ENCODE results near the gene SOHLH2. TPM values are rescaled to one million over a fixed set of nuclear protein-coding genes. Genes with fewer than 3 reads are reported as not detected.

Gene SOHLH2, protein sequence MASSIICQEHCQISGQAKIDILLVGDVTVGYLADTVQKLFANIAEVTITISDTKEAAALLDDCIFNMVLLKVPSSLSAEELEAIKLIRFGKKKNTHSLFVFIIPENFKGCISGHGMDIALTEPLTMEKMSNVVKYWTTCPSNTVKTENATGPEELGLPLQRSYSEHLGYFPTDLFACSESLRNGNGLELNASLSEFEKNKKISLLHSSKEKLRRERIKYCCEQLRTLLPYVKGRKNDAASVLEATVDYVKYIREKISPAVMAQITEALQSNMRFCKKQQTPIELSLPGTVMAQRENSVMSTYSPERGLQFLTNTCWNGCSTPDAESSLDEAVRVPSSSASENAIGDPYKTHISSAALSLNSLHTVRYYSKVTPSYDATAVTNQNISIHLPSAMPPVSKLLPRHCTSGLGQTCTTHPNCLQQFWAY
- 1 to 10 TPM in 1 of 4 donors, not detected in 3; 2.4 TPM for total RNA-seq

DNA sequence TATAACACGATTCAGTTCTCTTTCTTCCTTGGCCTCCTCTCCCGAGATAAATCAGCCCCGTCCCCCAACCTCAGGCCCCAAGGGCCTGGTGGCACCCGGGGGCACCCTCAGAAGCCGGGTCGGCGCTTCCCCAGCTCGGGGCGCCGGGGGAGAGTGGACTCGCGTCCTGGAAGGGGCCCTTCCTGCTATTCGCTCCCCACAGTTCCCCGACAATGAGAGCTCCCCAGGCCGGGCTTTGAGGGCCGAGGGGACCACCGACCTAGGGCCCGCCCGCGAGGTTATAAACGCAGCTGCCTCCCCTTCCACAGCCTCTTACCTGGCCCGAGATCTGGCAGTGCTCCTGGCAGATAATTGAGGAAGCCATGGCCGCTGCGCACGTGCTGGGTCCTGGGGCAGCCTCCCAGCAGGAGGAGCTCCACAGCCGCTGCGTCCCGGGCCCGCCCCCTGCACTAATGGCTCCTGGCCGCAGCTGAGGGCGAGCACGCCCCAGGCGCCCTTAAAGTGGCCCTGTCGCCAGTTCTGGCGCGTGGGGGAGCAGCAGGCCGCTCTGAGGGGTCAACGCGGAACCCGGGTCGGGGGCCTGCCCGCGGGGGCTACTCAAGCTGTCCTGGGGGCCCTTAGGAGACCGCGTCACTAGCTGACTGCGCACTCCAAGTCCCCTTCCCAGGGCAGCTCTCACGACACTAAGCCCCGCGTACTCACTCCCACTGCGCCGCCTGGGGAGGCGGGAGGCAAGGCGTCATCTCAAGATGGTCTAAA lies at the start of gene SOHLH2:
TSS of gene SOHLH2 (minus strand) at position 394 of the 759 bp plus-strand sequence. CDS start at position 364, 30 bp downstream.
- Histone ChIP-seq H3K36me3 (no peaks in the 10 kb centered on the region), H3K9me3 (no peaks in the 10 kb centered on the region), H3K4me3 (no peak within 1 kb of the TSS), H3K4me1 (no peaks in the 10 kb centered on the region), H3K27ac (no peak within 1 kb of the TSS), H3K27me3 (no peaks in the 10 kb centered on the region)
- intact Hi-C loops (cut with DNase I; ENCODE audit: low total_unique reads) (no loop called here), in situ Hi-C loops (cut with MboI; ENCODE audit: low sequenced_read_pairs in 4 of 4) (no loop called here)
- TF ChIP-seq POLR2A (IDR thresholded peaks at IDR 0.05) = no peak
- TF ChIP-seq, protein P1, sequence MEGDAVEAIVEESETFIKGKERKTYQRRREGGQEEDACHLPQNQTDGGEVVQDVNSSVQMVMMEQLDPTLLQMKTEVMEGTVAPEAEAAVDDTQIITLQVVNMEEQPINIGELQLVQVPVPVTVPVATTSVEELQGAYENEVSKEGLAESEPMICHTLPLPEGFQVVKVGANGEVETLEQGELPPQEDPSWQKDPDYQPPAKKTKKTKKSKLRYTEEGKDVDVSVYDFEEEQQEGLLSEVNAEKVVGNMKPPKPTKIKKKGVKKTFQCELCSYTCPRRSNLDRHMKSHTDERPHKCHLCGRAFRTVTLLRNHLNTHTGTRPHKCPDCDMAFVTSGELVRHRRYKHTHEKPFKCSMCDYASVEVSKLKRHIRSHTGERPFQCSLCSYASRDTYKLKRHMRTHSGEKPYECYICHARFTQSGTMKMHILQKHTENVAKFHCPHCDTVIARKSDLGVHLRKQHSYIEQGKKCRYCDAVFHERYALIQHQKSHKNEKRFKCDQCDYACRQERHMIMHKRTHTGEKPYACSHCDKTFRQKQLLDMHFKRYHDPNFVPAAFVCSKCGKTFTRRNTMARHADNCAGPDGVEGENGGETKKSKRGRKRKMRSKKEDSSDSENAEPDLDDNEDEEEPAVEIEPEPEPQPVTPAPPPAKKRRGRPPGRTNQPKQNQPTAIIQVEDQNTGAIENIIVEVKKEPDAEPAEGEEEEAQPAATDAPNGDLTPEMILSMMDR (IDR thresholded peaks at IDR 0.05 in 4 of 5, conservative IDR thresholded peaks at IDR 0.05 in 1 of 5) = no peak
- ATAC-seq = no peak
- DNase-seq = no peak

DNA sequence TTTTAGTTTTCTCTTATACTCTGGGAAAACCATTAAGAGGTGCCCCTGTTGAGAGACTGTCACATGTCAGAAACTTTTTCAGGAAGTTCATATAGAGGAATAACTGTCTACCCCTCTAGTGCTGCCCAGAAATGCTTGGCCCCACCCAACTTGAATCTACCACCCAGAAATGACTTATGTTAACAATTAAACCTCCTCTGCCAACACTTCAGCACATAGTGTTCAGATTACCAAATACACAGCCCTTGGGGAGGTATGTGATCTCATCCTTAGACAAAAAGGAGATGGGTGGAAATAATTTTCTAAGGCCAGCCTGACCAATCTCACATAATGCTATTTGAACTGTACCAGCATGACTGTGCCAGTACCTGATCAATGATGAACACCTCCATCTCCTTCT lies 47.6 kb upstream of the SOHLH2 start:
- H3K36me3 ChIP-seq = no peaks in the 10 kb centered on the region
- intact Hi-C loops (cut with DNase I; ENCODE audit: low total_unique reads) = no loop called here
- H3K4me1 ChIP-seq = no peaks in the 10 kb centered on the region
- no peaks in the 10 kb centered on the region for H3K27me3 ChIP-seq
- DNase-seq = peak; percentile 7 to 28
- in situ Hi-C loops (cut with MboI; ENCODE audit: low sequenced_read_pairs in 4 of 4) = no loop called here
- no peak overlapping the region for H3K4me3 ChIP-seq
- ATAC-seq = peak; percentile 62 to 72
- no peaks in the 10 kb centered on the region for H3K9me3 ChIP-seq
- no peak for TF ChIP-seq POLR2A (IDR thresholded peaks at IDR 0.05)
- TF ChIP-seq, protein P1 (IDR thresholded peaks at IDR 0.05 in 4 of 5, conservative IDR thresholded peaks at IDR 0.05 in 1 of 5) = no peak
- no peak overlapping the region for H3K27ac ChIP-seq

DNA sequence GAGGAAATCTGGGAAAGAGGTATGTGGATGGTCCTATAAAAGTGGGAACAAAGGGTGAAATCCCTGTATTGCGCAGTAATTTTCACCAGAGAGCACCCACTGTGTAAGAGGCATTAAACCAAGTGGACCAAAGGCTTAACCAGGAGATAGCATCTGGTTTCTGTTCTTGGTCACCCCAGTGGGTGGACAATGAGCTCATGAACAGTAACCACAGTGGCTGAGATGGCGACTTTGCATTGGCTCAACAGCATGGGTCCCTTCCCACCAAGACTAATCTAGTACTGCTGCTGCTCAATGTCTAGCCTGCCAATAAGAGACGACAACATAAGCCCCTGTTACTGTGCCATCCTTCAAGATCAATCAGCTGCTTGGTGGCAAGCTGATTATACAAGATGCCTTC lies 46.7 kb upstream of the SOHLH2 start:
- H3K9me3 ChIP-seq = no peaks in the 10 kb centered on the region
- in situ Hi-C loops (cut with MboI; ENCODE audit: low sequenced_read_pairs in 4 of 4) = no loop called here
- no peak for ATAC-seq

DNA sequence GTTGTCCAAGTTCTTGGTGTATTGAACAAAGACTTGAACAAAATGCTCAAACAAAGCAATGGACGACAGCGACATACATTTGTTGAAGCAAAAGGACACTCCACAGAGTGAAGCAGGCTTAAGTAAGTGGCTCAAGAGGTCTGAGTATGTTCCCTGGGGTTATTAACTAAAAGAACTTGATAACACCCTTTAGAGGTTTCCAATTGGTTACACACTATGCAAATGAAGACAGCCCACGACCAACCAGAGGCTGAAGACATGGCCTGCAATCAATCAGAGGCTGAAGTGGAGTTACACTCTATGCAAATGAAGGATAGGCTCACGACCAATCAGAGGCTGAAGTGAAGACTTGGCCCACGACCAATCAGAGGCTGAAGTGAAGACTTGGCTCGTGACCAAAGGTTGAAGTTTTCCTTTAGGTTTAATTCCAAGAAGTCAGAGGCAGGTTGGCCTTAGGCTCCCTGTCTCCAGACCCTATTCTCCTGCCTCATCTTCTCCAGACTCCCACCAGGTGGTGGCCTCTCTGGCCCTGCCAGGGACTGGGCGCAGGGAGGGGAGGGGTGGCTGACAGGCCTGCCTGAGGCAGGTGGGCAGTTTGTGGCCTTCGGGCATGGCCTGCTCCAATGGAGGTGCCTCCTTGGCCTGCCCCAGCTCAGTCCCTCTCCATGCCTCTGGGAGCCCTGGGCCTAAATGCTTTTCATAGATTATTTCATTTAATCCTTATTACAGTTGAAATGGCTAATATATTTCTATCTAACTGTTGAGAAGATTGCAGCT lies 45.2 kb upstream of the SOHLH2 start:
- no peak overlapping the region for H3K4me3 ChIP-seq
- no peaks in the 10 kb centered on the region for H3K27me3 ChIP-seq
- ATAC-seq = no peak
- no peaks in the 10 kb centered on the region for H3K4me1 ChIP-seq
- in situ Hi-C loops (cut with MboI; ENCODE audit: low sequenced_read_pairs in 4 of 4) (no loop called here), intact Hi-C loops (cut with DNase I; ENCODE audit: low total_unique reads) (no loop called here)
- DNase-seq = no peak
- TF ChIP-seq POLR2A (IDR thresholded peaks at IDR 0.05) = no peak
- TF ChIP-seq, protein P1 (IDR thresholded peaks at IDR 0.05 in 4 of 5, conservative IDR thresholded peaks at IDR 0.05 in 1 of 5) = no peak
- no peaks in the 10 kb centered on the region for H3K9me3 ChIP-seq
- H3K27ac ChIP-seq = no peak overlapping the region
- H3K36me3 ChIP-seq = no peaks in the 10 kb centered on the region

More for the DNA sequence above, 46.7 kb upstream of the SOHLH2 start:
- Histone ChIP-seq H3K27me3 (no peaks in the 10 kb centered on the region), H3K36me3 (no peaks in the 10 kb centered on the region), H3K4me3 (no peak overlapping the region), H3K4me1 (no peaks in the 10 kb centered on the region), H3K27ac (no peak overlapping the region)
- DNase-seq = no peak
- intact Hi-C loops (cut with DNase I; ENCODE audit: low total_unique reads) = no loop called here
- TF ChIP-seq POLR2A (IDR thresholded peaks at IDR 0.05) = no peak
- TF ChIP-seq, protein P1 (IDR thresholded peaks at IDR 0.05 in 4 of 5, conservative IDR thresholded peaks at IDR 0.05 in 1 of 5) = no peak
